Smooth muscle cell (in vitro differentiated cells): Measurements from ENCODE around the gene DOK7. TPM values are rescaled to one million over a fixed set of nuclear protein-coding genes. Genes with fewer than 3 reads are reported as not detected.

Experiments
- DNase-seq: peaks from one replicate; lab custom pipeline; 2025; ENCODE audit not compliant: unreplicated experiment; lab: John Stamatoyannopoulos, UW
- H2AFZ ChIP-seq: fragments of 200-600 bp; sonication (generic); 2 replicates; pipeline ENCODE4 v1.6.0; 2016; ENCODE audit warnings: antibody characterized with exemption, low read depth, mild to moderate bottlenecking
- H3F3A ChIP-seq: fragments of 200-600 bp; sonication (generic); 2 replicates; pipeline ENCODE4 v1.6.0; 2017; ENCODE audit warnings: antibody characterized with exemption, low read depth
- H3K27ac ChIP-seq: fragments of 200-600 bp; sonication (generic); 2 replicates; pipeline ENCODE4 v1.5.1; 2016; ENCODE audit warnings: low read depth, mild to moderate bottlenecking
- H3K27me3 ChIP-seq: fragments of 200-600 bp; sonication (generic); 2 replicates; pipeline ENCODE4 v1.6.1; 2016; ENCODE audit warnings: low read depth, mild to moderate bottlenecking
- H3K36me3 ChIP-seq: fragments of 200-600 bp; sonication (generic); 2 replicates; pipeline ENCODE4 v1.5.1; 2016; ENCODE audit warnings: low read depth
- H3K4me1 ChIP-seq: fragments of 200-600 bp; sonication (generic); 2 replicates; pipeline ENCODE4 v1.5.1; 2016; ENCODE audit warnings: low read depth
- H3K4me2 ChIP-seq: fragments of 200-600 bp; sonication (generic); 2 replicates; pipeline ENCODE4 v1.6.0; 2016; ENCODE audit warnings: mild to moderate bottlenecking
- H3K4me3 ChIP-seq: fragments of 200-600 bp; sonication (generic); 2 replicates; pipeline ENCODE4 v1.5.1; 2016; ENCODE audit warnings: mild to moderate bottlenecking
- H3K79me2 ChIP-seq: fragments of 200-600 bp; sonication (generic); 2 replicates; pipeline ENCODE4 v1.6.0; 2016; ENCODE audit warnings: low read depth, mild to moderate bottlenecking
- H3K9ac ChIP-seq: fragments of 200-600 bp; sonication (generic); 2 replicates; pipeline ENCODE4 v1.6.0; 2016; ENCODE audit warnings: low read depth
- H3K9me3 ChIP-seq: fragments of 200-600 bp; sonication (generic); replicated peaks from 2 replicates; pipeline ENCODE4 v1.5.1; 2016; ENCODE audit warnings: low read depth
- H4K20me1 ChIP-seq: fragments of 200-600 bp; sonication (generic); 2 replicates; pipeline ENCODE4 v1.6.0; 2016; ENCODE audit warnings: low read depth
- WGBS: methylation state at CpG from one replicate; pipeline ENCODE4 v1.1.7; 2016; ENCODE audit warnings: low lambda C conversion rate; 5-methylcytosine and 5-hydroxymethylcytosine counted together
- polyA plus RNA-seq: library from polyadenylated mRNA; unstranded; fragments of >200 nt; fragmentation: Nextera tagmentation; extraction: Ambion mirVana; gene quantifications from 2 replicates; pipeline ENCODE4 v1.2.1, GENCODE V29; 2016
- total RNA-seq: library from RNA; depleted of rRNA; stranded (reverse); fragments of >200 nt; gene quantifications from 2 replicates; pipeline ENCODE4 v1.2.3, GENCODE V29; 2014
- TF ChIP-seq, protein P1 (sequence below): fragments of 200-600 bp; sonication (generic); IDR thresholded peaks from 2 replicates; pipeline ENCODE4 v1.5.1; 2017; ENCODE audit warnings: borderline replicate concordance, mild to moderate bottlenecking, antibody characterized with exemption; ENCODE audit not compliant: insufficient read depth, poor library complexity, severe bottlenecking

The DOK7 gene
- total and polyA plus RNA-seq, 2 experiments from 2014 or later = not detected

DNA sequence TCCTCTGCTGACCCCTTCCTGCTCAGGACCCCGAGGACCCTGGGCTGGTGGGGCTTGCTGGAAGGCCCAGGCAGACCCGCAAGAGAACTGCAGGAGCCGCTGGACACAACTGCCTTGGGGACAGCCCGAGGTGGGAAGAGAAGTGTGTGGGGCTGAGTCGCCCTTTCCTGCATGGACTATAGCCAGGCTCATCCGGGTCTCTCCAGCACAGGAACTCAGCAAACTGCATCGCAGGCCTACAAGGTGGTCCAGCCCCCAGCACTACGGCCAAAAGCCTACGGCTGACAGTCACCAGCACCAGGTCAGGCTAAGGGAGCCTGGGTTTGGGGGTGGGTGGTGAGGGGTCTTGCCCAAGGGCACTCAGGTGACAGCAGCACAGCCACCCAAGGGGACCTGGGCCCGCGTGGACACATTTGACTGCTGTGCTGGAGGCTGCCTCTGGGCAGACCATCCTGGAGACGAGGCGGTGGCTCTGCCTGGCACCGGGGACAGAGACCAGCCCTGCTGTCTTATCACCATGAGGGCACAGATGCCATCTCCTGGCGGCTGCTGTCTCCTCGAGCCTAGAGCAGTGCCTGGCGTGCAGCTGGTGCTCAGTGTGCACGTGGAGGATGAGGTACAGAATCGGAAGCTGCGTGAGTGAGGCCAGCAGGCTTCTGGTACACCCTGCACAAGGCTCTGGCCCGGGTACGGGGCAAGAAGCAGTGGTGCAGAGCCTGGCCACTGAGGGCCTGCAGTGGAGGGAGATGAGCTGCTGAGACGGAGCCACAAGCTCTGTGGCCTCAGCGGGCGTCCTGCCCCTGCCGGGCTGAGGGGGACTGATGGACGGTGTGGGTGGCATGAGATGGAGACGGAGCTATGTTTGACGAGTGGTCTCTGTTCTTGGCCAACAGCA, 54.0 kb downstream of the DOK7 start:
- H3F3A ChIP-seq = no peaks in the 10 kb centered on the region
- no peak overlapping the region for H3K9ac ChIP-seq
- no peaks in the 10 kb centered on the region for H3K4me1 ChIP-seq
- H3K9me3 ChIP-seq = no peaks in the 10 kb centered on the region
- peaks cover 14% of the 10 kb centered on the region for H4K20me1 ChIP-seq
- H2AFZ ChIP-seq = no peak overlapping the region
- no peaks in the 10 kb centered on the region for H3K36me3 ChIP-seq
- no peaks in the 10 kb centered on the region for H3K27me3 ChIP-seq
- H3K4me2 ChIP-seq = no peak overlapping the region
- DNase-seq = no peak
- H3K27ac ChIP-seq = no peak overlapping the region
- no peak overlapping the region for H3K4me3 ChIP-seq
- no peaks in the 10 kb centered on the region for H3K79me2 ChIP-seq
- TF ChIP-seq, protein P1, sequence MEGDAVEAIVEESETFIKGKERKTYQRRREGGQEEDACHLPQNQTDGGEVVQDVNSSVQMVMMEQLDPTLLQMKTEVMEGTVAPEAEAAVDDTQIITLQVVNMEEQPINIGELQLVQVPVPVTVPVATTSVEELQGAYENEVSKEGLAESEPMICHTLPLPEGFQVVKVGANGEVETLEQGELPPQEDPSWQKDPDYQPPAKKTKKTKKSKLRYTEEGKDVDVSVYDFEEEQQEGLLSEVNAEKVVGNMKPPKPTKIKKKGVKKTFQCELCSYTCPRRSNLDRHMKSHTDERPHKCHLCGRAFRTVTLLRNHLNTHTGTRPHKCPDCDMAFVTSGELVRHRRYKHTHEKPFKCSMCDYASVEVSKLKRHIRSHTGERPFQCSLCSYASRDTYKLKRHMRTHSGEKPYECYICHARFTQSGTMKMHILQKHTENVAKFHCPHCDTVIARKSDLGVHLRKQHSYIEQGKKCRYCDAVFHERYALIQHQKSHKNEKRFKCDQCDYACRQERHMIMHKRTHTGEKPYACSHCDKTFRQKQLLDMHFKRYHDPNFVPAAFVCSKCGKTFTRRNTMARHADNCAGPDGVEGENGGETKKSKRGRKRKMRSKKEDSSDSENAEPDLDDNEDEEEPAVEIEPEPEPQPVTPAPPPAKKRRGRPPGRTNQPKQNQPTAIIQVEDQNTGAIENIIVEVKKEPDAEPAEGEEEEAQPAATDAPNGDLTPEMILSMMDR = no peak
- WGBS = 96% methylated on average over 29 of the region's 29 CpGs

GRCh38 chr4:3517731-3518510, 54.8 kb downstream of the DOK7 start:
- TF ChIP-seq, protein P1 = no peak
- Histone ChIP-seq H3K4me1 (no peaks in the 10 kb centered on the region), H3K4me2 (no peak overlapping the region), H3K79me2 (no peaks in the 10 kb centered on the region), H3F3A (no peaks in the 10 kb centered on the region), H3K36me3 (no peaks in the 10 kb centered on the region), H3K27me3 (no peaks in the 10 kb centered on the region), H3K9me3 (no peaks in the 10 kb centered on the region), H4K20me1 (peaks cover 15% of the 10 kb centered on the region), H3K9ac (no peak overlapping the region), H3K4me3 (no peak overlapping the region), H3K27ac (no peak overlapping the region), H2AFZ (no peak overlapping the region)
- WGBS = 99% methylated on average over 47 of the region's 49 CpGs
- no peak for DNase-seq

DNA sequence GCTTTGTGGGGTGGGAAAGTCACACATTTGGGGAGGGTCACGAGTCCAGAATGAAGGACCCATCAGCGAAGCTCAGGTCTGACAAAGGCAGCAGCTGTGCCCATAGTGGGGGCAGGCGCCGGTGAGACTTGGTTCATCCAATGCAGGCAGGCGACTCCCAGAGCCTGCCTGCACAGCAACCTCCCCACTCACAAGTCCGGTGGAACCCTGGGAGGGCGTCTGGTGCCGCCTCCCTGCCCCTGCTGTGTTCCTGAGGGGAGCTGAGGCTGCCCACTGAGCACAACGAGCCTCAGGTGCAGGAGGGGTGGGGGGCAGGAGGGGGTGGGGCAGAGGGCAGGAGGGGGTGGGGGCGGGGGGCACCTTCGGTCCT, 55.4 kb downstream of the DOK7 start:
- WGBS = 98% methylated on average over 8 of the region's 11 CpGs
- no peak overlapping the region for H3K9ac ChIP-seq
- H3F3A ChIP-seq = no peaks in the 10 kb centered on the region
- no peak overlapping the region for H3K4me3 ChIP-seq
- H3K27me3 ChIP-seq = no peaks in the 10 kb centered on the region
- no peak for DNase-seq
- no peak overlapping the region for H3K27ac ChIP-seq
- no peaks in the 10 kb centered on the region for H3K4me1 ChIP-seq
- H3K36me3 ChIP-seq = no peaks in the 10 kb centered on the region
- H3K79me2 ChIP-seq = no peaks in the 10 kb centered on the region
- no peaks in the 10 kb centered on the region for H3K9me3 ChIP-seq
- TF ChIP-seq, protein P1 = no peak
- no peak overlapping the region for H2AFZ ChIP-seq
- H4K20me1 ChIP-seq = peaks cover 21% of the 10 kb centered on the region
- no peak overlapping the region for H3K4me2 ChIP-seq
